Raji (cell line): ENCODE results near the gene TRAPPC4.

Experiments used
- POLR2A ChIP-seq: IDR thresholded peaks from 2 replicates; pipeline ENCODE4 v1.6.1; 2011; ENCODE audit warnings: low read depth, low read length, control low read depth; ENCODE audit not compliant: insufficient read depth

Gene TRAPPC4

DNA sequence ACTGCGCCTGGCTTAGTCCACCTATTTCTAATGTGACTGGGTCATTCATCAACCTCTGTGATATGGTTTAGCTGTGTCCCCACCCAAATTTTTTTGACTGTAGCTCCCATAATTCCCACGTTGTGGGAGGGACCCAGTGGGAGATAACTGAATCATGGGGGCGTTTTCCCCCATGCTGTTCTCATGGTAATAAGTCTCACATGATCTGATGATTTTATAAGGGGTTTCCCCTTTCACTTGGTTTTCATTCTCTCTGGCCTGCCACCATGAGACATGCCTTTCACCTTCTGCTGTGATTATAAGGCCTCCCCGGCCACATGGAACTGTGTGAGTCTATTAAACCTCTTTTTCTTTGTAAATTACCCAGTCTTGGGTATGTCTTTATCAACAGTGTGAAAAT, 11.9 kb upstream of the TRAPPC4 start:
- TF ChIP-seq POLR2A = no peak

DNA sequence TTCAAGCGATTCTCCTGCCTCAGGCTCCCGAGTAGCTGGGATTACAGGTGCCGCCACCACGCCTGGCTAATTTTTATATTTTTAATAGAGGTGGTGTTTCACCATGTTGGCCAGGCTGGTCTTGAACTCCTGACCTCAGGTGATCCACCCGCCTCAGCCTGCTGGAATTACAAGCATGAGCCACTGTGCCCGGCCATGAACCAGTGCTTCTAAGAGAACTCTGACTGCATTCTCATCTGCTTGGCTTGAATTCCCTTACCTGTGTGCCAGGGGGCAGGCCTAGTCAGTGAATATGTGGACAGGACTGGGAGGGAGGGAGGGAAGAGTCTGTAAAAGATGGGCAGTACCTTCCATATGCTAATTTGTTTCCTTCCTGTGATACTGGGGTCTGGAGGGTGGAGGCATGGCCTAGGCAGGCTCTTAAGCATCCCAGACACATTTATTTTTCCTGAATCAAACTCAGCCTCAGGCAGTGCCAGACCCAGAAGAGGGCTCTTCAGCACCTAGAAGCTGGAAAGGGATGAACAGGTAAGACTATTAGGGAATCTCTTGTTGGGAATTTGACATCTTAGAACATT, 7.0 kb upstream of the TRAPPC4 start:
- TF ChIP-seq POLR2A = no peak

DNA sequence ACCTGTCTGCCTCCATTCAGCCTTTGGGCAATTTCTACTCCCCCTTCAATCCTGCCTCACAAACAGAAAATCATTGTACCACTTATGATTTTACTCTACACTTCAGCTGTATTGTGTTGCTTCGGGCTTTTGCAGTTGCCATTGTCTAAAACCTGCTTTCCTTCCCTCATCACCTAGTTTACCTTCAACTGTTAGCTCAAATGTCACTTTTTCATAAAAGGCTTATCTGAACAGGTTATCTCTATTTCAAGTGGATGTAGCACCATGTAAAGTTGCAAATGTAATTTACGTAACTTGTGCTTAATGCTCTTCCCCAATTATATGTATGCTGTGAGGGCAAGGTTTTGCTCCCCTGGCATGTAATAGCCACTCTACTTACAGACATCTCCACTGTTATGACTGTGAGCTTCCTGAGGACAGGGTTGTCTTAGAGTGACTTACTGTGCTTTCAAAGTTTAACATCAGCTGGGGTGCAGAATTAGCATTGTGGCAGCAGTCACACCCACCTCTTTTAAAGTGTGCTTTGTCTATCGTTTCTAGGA, 5.9 kb upstream of the TRAPPC4 start:
- no peak for TF ChIP-seq POLR2A

DNA sequence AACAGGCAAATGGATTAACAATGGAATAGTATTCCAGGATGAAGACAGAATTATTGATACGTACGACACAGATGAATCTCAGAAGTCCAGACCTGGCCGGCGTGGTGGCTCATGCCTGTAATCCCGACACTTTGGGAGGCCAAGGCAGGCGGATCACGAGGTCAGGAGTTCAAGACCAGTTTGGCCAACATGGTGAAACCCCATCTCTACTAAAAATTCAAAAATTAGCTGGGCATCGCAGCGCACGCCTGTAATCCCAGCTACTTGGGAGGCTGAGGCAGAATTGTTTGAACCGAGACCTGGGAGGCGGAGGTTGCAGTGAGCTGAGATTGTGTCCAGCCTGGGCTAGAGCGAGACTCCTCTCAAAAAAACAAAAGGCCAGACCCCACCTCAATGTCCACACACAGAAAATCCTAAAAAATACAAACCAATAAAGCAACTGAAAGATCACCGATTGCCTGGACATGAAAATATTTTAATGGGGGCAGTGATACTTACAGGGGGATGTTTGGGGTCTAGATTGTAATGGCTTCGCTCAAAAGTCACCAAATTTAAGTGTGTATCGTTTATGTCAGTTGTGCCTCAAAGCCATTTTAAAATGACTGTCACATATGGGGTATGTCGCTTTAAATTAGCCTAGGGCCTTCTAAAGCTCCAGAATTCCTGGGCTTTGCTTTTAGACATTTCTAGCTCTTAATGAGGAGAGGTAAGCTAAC, 4.2 kb upstream of the TRAPPC4 start:
- no peak for TF ChIP-seq POLR2A

- TF ChIP-seq POLR2A = no peak
These were observed 3.4 kb upstream of the TRAPPC4 start for GRCh38 chr11:119015054-119015611.

- TF ChIP-seq POLR2A = 0 out of 2 replicates have a peak, but pooled peaks have one; percentile 9
These were observed 2.2 kb upstream of the TRAPPC4 start for GRCh38 chr11:119016216-119017009.

GRCh38 chr11:119019996-119020395, 1.4 kb downstream of the TRAPPC4 start:
- no peak for TF ChIP-seq POLR2A

DNA sequence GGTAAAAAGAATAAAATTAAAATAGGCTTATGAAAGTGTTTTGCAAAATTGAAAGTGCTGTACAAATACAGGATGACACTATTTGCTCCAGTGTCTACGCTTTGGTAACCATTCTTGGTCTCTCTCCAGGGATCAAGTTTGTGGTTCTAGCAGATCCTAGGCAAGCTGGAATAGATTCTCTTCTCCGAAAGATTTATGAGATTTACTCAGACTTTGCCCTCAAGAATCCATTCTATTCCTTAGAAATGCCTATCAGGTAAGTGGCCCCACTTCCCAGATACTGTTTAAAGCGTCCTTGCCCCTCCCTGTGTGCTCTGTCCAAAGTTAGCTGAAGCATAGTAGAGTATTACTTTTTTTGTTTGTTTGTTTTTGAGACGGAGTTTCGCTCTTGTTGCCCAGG, 3.1 kb downstream of the TRAPPC4 start:
- no peak for TF ChIP-seq POLR2A

DNA sequence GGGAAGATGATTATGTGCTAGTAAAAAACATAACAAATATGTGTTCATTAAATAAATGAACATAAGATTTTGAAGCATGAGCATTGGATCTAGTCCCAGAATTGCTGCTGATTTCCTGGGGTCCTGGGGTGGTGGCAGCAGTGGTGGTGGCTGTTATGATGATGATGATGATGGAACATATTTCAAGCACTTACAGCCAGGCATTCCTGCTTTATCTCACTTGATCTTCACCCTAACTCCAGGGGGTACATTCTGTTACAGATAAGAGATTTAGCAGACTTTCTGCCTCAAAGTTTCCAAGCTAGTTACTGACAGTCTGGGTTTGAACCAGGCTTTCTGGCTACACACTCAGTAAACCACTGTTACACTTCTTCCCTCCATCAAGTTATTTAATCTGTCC, 5.2 kb downstream of the TRAPPC4 start:
- no peak for TF ChIP-seq POLR2A

DNA sequence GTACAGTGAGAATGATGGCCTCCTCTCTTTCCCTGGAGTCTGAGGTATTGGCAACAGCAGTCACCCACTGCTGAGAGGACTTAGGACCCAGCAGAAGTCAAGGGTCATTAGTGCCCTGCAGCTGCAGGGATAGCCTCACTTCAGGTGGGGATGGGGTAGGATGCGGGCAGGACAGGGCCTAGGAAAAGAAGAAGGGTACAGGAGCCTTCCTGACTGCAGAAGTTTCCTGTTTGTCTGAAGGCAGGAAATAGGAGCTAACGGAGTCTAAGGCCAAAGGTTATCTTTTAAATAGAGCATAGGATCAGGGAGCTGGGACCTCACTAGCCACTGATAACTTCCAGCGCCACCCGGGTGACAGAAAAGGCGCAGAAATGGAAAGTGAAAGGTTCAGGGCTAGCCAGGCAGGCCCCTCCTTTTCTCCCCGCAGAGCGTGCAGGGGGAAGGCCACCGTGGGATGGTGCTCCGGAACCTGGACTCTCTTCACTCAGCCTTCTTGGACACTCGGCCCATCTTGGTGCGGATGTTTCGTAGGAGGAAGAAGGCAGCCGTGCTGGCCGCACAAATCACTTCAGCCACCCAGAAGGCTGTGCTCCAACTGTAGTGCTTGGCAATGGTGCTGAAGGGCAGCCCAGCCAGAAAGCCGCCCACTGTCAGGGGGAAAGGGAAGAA, 6.0 kb downstream of the TRAPPC4 start:
- TF ChIP-seq POLR2A = no peak

- no peak for TF ChIP-seq POLR2A
These were observed 6.5 kb downstream of the TRAPPC4 start for GRCh38 chr11:119025099-119025473.

DNA sequence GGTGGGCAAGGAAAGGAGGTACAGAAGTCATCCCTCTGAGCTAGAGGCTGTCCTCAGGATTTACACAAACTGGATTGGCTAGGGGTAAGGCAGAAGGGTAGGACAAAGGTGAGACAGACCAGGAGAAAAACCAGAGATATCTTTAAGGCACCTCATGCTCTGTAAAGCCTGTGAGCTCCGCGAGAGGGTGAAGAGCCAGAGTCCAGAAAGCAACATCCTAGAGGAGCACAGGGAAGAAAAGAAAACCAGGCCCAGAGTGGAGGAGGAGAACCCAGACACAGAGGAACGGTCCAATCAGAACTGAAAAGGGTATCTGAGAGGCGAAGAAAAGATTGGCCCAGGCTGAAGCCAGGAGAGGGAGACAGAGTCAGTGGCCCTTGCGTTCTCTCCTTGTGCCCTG, 7.0 kb downstream of the TRAPPC4 start:
- no peak for TF ChIP-seq POLR2A

GRCh38 chr11:119025978-119026766, 7.6 kb downstream of the TRAPPC4 start:
- TF ChIP-seq POLR2A = no peak

GRCh38 chr11:119026970-119027369, 8.4 kb downstream of the TRAPPC4 start:
- TF ChIP-seq POLR2A = no peak
